Liver (tissue), 3 donors: ENCODE measurements around the gene PRRT2.
A peak's percentile ranks its signal among the peaks of the same experiment; 100 is the strongest.
"Not testable (repeated sequence)": the region's sequence is repeated elsewhere in the genome, so short reads cannot be mapped to it uniquely, and the experiment has no call there.

Source experiments
- FOXA1 ChIP-seq: IDR thresholded peaks from 2 replicates; pipeline ENCODE4 v1.6.1; 2016; ENCODE audit warnings: antibody characterized with exemption
- GABPA ChIP-seq, 2 donors: IDR thresholded peaks in 1 of 2; conservative IDR thresholded peaks in 1 of 2; 2 replicates each; pipeline ENCODE4 v1.6.1; 2016; ENCODE audit warnings: antibody characterized with exemption in 2 of 2, mild to moderate bottlenecking in 1 of 2, moderate library complexity in 1 of 2
- JUND ChIP-seq, 2 donors: IDR thresholded peaks; 2 replicates each; pipeline ENCODE4 v1.6.1; 2016; ENCODE audit warnings: antibody characterized with exemption in 2 of 2
- RAD21 ChIP-seq, 2 donors: IDR thresholded peaks; 2 replicates each; pipeline ENCODE4 v1.6.1; 2016; ENCODE audit warnings: antibody characterized with exemption in 2 of 2, mild to moderate bottlenecking in 2 of 2
- RXRA ChIP-seq, 2 donors: IDR thresholded peaks; 2 replicates each; pipeline ENCODE4 v1.6.1; 2017 to 2018; ENCODE audit warnings: antibody characterized with exemption in 2 of 2, mild to moderate bottlenecking in 1 of 2
- SP1 ChIP-seq: IDR thresholded peaks from 2 replicates; pipeline ENCODE4 v1.6.1; 2018; ENCODE audit warnings: antibody characterized with exemption, mild to moderate bottlenecking
- TAF1 ChIP-seq: conservative IDR thresholded peaks from 2 replicates; pipeline ENCODE4 v1.6.1; 2016; ENCODE audit warnings: antibody characterized with exemption, mild to moderate bottlenecking
- TF ChIP-seq, protein P1 (sequence below): fragments of 150-350 bp; IDR thresholded peaks from 2 replicates; pipeline ENCODE4 v1.5.1; 2017; ENCODE audit warnings: improper control_type of control experiment, low read depth, low read length; ENCODE audit not compliant: missing input control
- TF ChIP-seq, protein P2 (sequence below): IDR thresholded peaks from 2 replicates; pipeline ENCODE4 v1.6.1; 2016; ENCODE audit warnings: antibody characterized with exemption
- TF ChIP-seq, protein P3 (sequence below): IDR thresholded peaks from 2 replicates; pipeline ENCODE4 v1.6.1; 2016; ENCODE audit warnings: antibody characterized with exemption, mild to moderate bottlenecking
- TF ChIP-seq, protein P4 (sequence below): IDR thresholded peaks from 2 replicates; pipeline ENCODE4 v1.6.1; 2016; ENCODE audit warnings: antibody characterized with exemption
- donor health status: healthy.
- donor health status: healthy.

DNA sequence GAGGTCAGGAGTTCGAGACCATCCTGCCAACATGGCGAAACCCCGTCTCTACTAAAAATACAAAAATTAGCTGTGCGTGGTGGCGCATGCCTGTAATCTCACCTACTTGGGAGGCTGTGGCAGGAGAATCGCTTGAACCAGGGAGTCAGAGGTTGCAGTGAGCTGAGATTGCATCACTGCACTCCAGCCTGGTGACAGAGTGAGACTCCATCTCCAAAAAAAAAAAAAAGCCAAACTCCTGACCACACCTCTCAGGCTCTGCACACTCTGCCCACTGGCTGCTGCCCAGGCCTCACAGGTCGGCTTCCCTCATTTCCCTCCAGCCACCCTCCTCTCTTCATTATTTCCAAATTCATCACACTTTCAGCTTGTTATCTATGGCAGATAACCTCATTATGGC is 39.7 kb upstream of the PRRT2 start:
- not testable (repeated sequence) for TF ChIP-seq SP1; JUND (IDR thresholded peaks at IDR 0.05); TAF1; FOXA1; GABPA (IDR thresholded peaks at IDR 0.05 in 1 of 2, conservative IDR thresholded peaks at IDR 0.05 in 1 of 2)
- TF ChIP-seq, protein P1, sequence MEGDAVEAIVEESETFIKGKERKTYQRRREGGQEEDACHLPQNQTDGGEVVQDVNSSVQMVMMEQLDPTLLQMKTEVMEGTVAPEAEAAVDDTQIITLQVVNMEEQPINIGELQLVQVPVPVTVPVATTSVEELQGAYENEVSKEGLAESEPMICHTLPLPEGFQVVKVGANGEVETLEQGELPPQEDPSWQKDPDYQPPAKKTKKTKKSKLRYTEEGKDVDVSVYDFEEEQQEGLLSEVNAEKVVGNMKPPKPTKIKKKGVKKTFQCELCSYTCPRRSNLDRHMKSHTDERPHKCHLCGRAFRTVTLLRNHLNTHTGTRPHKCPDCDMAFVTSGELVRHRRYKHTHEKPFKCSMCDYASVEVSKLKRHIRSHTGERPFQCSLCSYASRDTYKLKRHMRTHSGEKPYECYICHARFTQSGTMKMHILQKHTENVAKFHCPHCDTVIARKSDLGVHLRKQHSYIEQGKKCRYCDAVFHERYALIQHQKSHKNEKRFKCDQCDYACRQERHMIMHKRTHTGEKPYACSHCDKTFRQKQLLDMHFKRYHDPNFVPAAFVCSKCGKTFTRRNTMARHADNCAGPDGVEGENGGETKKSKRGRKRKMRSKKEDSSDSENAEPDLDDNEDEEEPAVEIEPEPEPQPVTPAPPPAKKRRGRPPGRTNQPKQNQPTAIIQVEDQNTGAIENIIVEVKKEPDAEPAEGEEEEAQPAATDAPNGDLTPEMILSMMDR = not testable (repeated sequence)
- TF ChIP-seq, protein P2, sequence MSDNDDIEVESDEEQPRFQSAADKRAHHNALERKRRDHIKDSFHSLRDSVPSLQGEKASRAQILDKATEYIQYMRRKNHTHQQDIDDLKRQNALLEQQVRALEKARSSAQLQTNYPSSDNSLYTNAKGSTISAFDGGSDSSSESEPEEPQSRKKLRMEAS = not testable (repeated sequence)
- TF ChIP-seq, protein P3, sequence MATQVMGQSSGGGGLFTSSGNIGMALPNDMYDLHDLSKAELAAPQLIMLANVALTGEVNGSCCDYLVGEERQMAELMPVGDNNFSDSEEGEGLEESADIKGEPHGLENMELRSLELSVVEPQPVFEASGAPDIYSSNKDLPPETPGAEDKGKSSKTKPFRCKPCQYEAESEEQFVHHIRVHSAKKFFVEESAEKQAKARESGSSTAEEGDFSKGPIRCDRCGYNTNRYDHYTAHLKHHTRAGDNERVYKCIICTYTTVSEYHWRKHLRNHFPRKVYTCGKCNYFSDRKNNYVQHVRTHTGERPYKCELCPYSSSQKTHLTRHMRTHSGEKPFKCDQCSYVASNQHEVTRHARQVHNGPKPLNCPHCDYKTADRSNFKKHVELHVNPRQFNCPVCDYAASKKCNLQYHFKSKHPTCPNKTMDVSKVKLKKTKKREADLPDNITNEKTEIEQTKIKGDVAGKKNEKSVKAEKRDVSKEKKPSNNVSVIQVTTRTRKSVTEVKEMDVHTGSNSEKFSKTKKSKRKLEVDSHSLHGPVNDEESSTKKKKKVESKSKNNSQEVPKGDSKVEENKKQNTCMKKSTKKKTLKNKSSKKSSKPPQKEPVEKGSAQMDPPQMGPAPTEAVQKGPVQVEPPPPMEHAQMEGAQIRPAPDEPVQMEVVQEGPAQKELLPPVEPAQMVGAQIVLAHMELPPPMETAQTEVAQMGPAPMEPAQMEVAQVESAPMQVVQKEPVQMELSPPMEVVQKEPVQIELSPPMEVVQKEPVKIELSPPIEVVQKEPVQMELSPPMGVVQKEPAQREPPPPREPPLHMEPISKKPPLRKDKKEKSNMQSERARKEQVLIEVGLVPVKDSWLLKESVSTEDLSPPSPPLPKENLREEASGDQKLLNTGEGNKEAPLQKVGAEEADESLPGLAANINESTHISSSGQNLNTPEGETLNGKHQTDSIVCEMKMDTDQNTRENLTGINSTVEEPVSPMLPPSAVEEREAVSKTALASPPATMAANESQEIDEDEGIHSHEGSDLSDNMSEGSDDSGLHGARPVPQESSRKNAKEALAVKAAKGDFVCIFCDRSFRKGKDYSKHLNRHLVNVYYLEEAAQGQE = not testable (repeated sequence)
- TF ChIP-seq, protein P4, sequence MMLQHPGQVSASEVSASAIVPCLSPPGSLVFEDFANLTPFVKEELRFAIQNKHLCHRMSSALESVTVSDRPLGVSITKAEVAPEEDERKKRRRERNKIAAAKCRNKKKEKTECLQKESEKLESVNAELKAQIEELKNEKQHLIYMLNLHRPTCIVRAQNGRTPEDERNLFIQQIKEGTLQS = peak; percentile 77
- TF ChIP-seq RXRA (IDR thresholded peaks at IDR 0.05) (peak; percentile 27 to 54), RAD21 (IDR thresholded peaks at IDR 0.05) (peak in 1 of 2 donors; percentile 23)
